ENCODE data around the gene ITPK1.

DNA sequence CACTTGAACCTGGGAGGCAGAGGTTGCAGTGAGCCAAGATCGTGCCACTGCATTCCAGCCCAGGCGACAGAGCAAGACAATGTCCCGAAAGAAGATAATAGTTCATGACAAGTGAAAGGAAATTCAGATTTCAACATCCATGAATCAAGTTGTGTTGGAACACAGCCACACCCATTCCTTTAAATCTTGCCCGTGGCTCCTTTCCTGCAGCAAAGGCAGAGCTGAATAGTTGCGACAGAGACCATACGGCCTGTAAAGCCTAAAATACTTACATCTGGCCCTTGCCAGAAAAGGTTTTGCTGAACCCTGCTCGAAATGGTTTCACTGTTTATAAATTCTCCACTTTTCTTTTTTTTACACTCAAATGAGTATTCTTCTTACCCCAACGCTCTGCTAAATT lies 17.7 kb upstream of the ITPK1 start:
- TF ChIP-seq, protein P1, sequence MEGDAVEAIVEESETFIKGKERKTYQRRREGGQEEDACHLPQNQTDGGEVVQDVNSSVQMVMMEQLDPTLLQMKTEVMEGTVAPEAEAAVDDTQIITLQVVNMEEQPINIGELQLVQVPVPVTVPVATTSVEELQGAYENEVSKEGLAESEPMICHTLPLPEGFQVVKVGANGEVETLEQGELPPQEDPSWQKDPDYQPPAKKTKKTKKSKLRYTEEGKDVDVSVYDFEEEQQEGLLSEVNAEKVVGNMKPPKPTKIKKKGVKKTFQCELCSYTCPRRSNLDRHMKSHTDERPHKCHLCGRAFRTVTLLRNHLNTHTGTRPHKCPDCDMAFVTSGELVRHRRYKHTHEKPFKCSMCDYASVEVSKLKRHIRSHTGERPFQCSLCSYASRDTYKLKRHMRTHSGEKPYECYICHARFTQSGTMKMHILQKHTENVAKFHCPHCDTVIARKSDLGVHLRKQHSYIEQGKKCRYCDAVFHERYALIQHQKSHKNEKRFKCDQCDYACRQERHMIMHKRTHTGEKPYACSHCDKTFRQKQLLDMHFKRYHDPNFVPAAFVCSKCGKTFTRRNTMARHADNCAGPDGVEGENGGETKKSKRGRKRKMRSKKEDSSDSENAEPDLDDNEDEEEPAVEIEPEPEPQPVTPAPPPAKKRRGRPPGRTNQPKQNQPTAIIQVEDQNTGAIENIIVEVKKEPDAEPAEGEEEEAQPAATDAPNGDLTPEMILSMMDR (conservative IDR thresholded peaks at IDR 0.05), result no peak
- no peak for TF ChIP-seq ZFX (IDR thresholded peaks at IDR 0.05)
